Frontal cortex (tissue), 4 donors: Measurements from ENCODE around the gene GOLGA1. TPM values are rescaled to one million over a fixed set of nuclear protein-coding genes. Genes with fewer than 3 reads are reported as not detected.
"Not testable (repeated sequence)": the region's sequence is repeated elsewhere in the genome, so short reads cannot be mapped to it uniquely, and the experiment has no call there.

Experiments
- DNase-seq, 2 donors: peaks; one replicate each; pipeline ENCODE4 v3.0.0; 2012; ENCODE audit warnings: low spot score in 2 of 2
- FAIRE-seq: peaks from 2 replicates; lab custom pipeline; 2012; peaks lifted over from hg19 to GRCh38; lab: Jason Lieb, UNC
- total RNA-seq: library from RNA; depleted of rRNA; stranded (reverse); fragments of >200 nt; gene quantifications from one replicate; pipeline ENCODE4 v1.2.3, GENCODE V29; 2014
- donor health status: control.
- donor health status: control.
- donor health status: control.

Gene GOLGA1, protein sequence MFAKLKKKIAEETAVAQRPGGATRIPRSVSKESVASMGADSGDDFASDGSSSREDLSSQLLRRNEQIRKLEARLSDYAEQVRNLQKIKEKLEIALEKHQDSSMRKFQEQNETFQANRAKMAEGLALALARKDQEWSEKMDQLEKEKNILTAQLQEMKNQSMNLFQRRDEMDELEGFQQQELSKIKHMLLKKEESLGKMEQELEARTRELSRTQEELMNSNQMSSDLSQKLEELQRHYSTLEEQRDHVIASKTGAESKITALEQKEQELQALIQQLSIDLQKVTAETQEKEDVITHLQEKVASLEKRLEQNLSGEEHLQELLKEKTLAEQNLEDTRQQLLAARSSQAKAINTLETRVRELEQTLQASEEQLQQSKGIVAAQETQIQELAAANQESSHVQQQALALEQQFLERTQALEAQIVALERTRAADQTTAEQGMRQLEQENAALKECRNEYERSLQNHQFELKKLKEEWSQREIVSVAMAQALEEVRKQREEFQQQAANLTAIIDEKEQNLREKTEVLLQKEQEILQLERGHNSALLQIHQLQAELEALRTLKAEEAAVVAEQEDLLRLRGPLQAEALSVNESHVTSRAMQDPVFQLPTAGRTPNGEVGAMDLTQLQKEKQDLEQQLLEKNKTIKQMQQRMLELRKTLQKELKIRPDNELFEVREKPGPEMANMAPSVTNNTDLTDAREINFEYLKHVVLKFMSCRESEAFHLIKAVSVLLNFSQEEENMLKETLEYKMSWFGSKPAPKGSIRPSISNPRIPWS
- 14.3 TPM for total RNA-seq

DNA sequence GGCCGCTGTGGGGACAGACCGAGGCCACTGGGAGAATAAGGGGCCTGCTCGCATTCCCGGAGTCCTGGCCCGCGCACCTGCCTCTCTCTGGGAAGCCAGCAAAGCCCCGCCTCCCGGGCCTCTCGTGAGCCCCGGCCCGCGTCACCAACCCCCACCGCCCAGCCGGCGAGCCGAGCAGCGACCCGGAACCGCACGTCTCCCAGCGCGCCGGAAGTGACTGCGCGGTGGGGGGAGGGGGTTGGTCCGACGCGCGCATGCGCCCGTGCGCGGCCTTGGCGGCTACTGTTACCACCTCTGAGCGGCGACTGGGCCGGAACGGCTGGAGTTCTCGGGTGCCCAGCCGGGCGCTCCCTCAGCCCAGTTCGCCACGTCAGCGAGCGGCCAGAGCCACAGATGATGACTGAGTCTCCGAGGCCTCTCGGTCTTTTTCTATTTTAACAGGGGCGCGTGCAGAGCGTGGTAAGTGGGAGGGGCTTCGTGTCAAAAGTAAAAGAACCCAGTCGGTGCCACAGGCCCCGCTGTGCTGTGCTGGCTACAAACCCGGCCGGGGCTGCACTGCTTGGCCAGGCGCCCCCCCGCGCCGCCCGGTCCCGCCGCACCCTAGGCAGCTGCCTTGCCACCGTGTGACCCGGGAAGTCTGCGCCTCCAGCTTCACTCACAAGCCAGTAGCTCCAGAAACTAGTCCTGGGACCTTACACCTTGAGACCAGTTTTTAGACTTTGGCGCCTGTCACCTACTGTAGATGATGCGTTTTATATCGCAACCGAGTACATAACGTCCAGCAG is at the start of gene GOLGA1:
GOLGA1 (minus strand) TSS at position 190 of the 785 bp plus-strand sequence. CDS start 2,372 bp downstream, outside the sequence.
- FAIRE-seq (no peak), DNase-seq (peak; percentile 94 to 96)

DNA sequence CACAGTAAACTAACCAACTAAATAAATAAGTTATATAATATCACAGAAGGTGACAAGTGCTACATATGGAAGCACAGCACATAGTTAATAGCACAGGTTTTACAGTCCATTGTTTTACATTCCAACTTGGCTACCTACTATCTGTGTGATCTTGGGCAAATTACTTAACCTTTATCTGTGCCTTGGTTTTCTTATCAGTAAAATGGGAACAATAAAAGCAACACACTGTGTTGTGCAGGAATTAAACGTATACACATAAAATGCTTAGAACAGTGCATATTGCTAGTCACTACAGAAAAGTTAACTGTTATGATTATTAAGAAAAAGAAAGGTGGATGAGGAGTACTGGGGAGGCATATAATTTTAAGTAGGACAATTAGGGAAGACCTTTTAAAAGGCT is 42.8 kb upstream of the GOLGA1 start:
- DNase-seq (no peak), FAIRE-seq (no peak)

DNA sequence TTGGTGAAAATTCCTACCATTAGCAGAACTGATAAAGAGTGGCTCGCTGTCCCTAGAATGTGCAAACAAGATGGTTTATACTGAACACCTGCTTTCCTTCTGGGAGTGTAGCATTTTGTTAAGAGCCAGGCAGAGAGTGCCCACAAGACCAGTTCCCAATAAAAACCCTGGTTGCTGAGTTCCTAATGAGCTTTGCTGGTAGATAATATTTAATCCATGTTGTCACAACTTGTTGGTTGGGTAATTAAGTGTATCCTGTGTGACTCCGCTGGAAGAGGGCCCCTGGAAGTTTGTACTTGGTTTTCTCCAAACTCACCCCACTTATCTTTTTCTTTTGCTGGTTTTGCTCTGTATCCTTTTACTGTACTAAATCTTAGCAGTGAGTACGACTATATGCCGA is 39.5 kb upstream of the GOLGA1 start:
- DNase-seq (no peak), FAIRE-seq (no peak)

DNA sequence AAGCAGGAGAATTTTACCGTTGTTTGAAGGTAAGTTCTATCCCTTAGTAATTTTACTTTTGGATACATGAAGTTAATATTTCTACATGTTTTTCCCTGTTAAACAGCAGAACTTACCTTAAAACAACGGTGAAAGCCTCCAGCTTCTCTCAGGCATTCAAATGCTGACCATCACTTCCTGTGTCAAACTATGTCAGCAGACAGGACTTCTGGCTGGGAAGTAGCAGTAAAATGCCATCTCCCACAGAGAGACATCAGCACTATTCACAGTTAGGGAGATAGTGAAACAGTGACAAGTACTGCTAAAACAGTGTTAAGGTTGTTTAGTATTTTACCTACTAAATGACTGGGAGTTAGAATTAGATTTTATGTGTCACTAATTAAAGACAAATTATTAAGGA is 34.2 kb upstream of the GOLGA1 start:
- FAIRE-seq (no peak), DNase-seq (no peak)

DNA sequence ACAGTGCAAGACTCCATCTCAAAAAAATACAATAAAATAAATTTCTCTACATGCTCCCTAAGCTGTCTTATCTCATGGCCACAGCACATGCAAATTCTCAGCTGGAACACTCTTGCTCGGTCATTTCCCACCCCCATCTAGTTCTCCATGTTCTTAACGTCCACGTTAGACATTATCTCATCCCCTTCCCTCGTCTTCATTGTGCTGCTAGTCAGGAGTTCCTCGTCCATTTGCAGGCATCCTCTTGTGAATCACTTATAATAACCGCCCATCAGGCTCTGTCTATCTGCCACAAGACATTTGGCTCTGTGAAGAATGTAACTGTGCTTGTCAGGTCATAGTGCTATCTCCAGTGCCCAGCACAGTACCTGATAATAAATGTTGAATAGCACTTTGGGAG is 32.9 kb upstream of the GOLGA1 start:
- FAIRE-seq = no peak

DNA sequence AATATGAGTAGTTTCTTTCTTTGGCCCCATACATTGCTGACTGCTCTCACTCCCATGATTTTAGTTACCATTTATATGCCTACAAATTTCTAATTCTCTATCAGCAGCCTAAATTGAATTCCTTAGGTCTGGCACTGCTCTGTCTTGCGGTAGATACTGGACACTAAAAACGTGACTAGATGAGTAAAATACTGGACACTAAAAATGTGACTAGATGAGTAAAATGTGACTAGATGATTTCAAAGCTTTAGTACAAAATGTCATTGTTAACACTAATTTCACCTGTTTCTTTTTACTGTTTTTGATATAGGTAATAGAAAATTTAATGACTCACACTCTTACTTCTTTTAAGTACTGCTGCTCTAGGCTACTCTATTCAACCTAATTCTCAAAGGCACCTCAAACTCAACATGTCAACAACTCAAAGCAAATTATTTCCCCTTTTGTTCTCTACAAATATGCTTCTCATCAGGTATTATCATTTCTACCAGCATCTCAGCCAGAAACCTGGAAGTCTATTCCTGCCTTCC is 31.4 kb upstream of the GOLGA1 start:
- no peak for FAIRE-seq
- DNase-seq = no peak

More for the DNA sequence above, 32.9 kb upstream of the GOLGA1 start:
- no peak for DNase-seq

DNA sequence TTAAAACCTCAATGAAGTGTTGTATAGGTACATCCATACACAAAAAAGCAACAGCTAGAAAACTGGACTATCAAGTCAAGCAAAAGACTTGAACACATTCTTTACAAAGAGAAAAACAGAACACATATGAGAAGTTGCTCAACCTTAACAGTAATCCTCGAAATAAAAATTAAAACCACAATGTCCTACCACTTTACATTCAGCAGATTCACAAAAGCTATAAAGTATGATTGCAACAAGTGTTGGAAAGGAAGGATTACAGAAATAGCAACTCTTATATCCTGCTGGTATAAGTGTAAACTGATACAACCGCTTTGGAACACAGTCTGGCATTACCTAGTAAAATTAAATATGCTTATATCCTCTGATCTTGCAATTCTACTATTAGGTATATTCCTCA is 28.5 kb upstream of the GOLGA1 start:
- DNase-seq (no peak), FAIRE-seq (no peak)

DNA sequence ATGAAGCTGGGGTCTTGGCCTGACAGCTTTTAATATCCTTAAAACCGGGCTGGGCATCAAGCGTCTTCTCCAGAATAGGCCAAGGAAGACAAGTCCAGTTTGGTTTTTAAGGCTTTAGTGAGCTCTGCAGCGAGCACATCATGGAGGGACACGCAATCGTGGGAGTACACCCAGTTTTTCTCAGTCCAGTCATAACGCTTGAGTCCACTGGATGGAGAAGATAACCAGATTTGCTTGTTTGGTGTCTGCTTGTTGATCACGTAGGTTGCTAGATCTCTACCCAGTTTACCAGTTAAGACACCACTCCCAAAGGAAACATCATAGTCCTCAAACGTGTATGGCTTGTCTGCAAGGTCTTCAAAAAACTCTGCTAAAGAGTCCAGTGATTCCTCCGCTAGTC is 27.4 kb upstream of the GOLGA1 start:
- FAIRE-seq (no peak), DNase-seq (no peak)

DNA sequence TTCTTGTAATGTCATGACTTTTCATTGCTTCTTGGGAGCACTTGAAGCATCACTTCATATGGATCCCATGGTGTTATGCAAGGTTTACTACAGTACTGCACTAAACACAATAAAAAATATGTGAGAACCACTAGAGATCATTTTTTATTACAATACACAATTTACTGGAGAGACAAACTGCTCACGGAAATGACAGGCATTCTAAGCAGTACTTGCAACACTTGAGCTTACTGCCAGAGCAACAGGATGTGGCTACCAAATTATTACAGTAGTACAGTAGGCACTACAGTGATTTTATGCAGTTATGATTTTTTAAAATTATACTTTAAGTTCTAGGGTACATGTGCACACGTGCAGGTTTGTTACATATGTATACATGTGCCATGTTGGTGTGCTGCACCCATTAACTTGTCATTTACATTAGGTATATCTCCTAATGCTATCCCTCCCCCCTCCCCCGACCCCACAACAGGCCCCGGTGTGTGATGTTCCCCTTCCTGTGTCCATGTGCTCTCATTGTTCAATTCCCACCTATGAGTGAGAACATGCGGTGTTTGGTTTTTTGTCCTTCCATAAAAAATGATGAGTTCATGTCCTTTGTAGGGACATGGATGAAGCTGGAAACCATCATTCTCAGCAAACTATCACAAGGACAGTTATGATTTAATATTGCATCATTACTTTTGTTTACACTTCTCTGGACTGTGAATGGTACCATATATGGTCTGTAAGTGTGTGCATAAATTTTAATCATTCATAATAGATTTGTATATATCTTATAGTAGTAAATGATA is 25.1 kb upstream of the GOLGA1 start:
- not testable (repeated sequence) for DNase-seq, FAIRE-seq

DNA sequence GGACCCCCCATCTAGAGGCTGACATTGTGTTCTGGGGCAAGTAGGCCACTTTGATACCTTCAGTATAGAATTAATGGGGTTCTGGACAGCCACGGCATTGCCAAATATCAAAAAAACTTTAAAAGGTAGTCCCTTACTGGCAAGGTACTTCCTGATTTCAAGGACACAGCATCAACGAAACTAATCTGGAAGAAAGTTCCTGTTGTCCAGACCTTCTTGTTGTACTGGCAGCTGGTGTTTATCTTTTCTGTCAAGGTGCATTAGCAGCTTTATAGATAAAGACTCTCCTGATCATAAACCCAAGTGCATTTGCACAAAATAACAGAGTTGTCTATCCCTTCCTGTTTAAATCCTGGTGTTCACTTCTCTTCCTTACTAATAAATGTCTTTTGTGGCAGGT is 23.7 kb upstream of the GOLGA1 start:
- FAIRE-seq = no peak
- DNase-seq = no peak

DNA sequence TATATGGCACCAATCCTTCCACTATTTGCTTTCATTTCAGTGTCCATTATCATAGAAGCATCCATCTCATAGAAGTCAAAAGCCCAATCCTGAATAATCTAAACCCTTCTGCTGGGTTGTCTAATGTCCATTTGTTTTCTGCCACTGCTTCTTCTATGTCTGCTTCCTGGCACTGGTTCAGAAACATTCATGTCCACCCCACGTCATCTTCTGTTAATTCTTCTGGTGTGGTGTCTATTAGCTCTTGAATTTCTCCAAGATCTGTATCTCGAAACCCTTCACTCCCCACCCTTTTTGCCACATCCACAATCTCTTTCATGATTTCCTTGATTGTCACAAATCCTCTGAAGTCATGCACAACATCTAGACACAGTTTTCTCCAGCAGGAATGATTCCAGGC is 23.2 kb upstream of the GOLGA1 start:
- DNase-seq = no peak
- FAIRE-seq = no peak

DNA sequence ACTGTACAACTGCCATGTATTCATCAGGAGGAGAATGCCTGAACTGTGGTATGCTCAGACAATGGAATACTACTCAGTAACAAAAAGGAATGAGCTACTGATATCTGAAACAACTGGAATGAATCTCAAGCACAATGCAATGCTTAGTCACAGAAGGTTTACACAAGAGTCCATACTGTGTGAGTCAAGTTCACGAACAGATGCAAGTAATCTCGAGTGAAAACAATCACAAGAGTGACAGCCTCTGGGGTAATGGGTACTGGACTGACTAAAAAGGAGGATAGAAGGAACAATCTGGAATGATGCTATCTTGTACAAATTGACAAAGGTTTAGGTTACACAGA is 19.5 kb upstream of the GOLGA1 start:
- FAIRE-seq = no peak
- DNase-seq = no peak

DNA sequence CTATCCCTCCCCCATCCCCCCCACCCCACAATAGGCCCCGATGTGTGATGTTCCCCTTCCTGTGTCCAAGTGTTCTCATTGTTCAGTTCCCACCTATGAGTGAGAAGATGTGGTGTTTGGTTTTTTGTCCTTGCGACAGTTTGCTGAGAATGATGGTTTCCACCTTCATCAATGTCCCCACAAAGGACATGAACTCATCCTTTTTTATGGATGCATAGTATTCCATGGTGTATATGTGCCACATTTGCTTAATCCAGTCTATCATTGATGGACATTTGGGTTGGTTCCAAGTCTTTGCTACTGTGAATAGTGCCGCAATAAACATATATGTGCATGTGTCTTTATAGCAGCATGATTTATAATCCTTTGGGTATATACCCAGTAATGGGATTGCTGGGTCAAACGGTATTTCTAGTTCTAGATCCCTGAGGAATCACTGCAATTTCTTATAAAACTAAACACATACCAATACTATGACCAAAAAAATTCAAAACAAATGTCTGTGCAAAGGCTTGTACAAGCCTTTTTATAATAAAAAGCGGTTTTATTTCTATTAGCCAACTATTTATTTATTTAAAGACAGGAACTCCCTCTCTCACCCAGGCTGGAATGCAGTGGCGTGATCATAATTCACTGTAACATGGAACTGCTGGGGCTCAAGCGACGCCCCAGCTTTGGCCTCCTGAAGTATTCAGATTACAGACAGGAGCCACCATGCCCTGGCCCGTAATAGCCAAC is 19.0 kb upstream of the GOLGA1 start:
- FAIRE-seq, DNase-seq: not testable (repeated sequence)

DNA sequence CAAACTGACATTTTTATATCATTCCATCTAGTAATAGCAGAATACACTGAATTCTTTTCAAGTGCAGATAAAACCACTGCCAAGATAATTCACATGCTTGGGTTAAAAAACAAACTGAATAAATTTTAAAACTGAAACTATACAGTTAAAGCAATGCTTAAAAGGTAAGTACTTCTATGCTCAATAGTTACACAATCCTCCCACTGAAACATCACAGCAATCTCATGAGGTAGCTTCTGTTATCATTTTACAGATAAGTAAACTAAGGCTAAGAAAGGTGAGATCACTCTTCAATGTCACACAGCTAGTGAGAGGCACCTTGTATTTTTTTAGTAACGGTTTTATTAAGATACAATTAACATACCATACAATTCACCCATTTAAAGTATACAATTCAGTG is 13.4 kb upstream of the GOLGA1 start:
- DNase-seq (no peak), FAIRE-seq (no peak)

DNA sequence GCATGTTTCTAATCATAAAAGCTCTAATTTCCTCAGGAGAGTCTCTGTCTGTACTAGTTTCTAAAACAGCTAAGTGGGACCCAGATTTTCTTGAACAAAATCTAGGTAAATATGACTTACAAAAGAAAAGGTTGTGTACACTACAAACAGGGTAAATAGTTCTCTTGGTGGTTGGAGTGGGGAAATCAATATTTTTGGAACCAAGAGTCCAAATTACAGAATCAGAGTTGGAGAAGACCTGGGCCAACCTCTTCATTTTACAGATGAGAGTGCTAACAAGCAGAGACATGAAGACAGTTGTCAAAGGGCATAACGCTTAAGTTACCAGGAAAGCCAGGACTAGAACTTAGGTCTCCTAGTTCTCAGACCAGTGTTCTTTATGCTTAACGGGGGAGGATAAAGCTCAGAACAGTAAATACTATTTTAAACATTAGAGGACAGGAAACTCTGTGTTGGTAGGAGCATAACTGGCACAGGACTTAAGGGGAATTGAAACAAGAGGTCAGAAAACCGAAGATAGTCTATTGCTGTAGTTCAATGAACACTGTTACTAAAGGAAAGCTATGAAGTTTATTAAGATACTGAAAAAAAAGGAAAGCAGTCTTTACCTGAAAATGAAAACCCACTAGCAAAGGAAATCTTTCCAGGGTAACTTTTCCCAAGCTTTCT is 9.3 kb upstream of the GOLGA1 start:
- FAIRE-seq (no peak), DNase-seq (no peak)

DNA sequence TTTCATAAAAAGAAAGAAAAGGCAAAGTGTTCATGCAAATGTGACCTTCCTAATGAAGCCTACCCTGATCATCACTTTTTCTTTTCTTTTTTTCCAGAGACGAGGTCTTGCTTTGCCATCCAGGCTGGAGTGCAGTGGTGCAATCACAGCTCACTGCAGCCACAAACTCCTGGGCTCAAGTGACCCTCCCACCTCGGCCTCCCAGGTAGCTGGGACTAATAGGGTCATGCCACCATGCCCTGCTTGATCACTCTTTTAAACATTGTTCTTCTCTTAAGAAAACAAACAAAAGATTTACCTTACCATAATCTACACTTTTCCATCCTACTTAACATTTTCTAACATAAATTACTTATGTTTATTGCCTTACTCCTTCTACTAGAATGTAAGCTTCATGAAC is 8.5 kb upstream of the GOLGA1 start:
- FAIRE-seq (no peak), DNase-seq (no peak)

DNA sequence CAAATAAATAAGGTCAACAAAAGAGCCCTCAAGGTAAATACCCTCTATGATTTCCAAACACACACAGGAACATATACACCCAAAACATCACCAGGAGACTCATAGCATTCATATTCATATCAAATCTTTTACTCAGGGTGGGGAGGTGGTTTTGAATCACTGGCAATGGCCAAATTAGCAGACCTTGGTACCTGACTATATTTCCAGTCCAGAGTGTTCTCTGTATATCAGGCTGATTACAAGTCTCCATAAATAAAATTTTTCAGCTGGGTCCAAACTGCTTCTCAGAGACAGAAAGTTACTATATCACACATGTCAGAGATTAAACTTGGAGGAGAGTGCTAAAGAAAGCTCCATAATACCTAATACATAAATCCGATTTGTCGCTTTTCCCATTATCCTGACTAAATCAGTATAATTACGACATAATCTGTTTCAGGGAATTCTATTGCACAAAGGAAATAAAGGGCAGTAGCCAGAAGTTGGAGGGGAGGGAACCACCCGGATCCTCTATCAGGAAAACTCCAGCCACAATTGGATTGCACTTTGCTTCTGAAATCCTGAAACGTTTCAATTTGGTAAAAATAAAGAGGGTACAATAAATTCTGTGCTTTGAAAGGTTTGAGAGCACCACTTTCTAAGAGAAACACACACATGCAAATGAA is 7.0 kb upstream of the GOLGA1 start:
- FAIRE-seq (no peak), DNase-seq (no peak)

DNA sequence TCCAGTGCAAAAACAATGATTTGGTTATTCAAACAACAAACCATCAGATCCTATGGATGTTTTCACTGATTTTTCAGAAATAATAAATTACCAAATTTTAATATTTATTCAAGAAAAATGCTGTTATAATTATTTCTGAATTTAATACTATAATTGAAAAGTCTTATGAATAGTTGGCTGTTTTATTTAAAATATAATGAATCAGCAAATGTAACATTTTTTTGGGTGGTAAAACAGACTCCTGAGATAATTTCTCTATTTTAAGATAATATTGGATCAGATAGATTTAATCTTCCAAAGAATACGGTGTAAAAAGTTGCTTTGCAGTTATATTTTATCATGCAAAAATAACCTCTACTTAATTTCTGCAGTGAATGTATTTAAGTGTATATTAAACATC is 5.3 kb upstream of the GOLGA1 start:
- DNase-seq = no peak
- FAIRE-seq = no peak
